Panc1 (cell line): Measurements from ENCODE around the gene PHOX2A.

Experiments used
- CTCF ChIP-seq: fragments of 450-650 bp; IDR thresholded peaks from 2 replicates; pipeline ENCODE4 v1.5.1; 2017; ENCODE audit warnings: mild to moderate bottlenecking
- POLR2AphosphoS5 ChIP-seq: IDR thresholded peaks from 2 replicates; pipeline ENCODE4 v1.6.1; 2012; ENCODE audit warnings: mild to moderate bottlenecking, low read depth, low read length, moderate library complexity
- REST ChIP-seq, 2 experiments: IDR thresholded peaks; 2 replicates each; pipeline ENCODE4 v1.6.1; 2011 to 2012; ENCODE audit warnings: low read depth in 2 of 2, control low read depth in 1 of 2, low read length in 1 of 2, mild to moderate bottlenecking in 1 of 2, moderate library complexity in 1 of 2; ENCODE audit not compliant: insufficient read depth in 1 of 2
- SIN3A ChIP-seq: IDR thresholded peaks from 2 replicates; pipeline ENCODE4 v1.6.1; 2012; ENCODE audit warnings: low read depth, mild to moderate bottlenecking, low read length, moderate library complexity, borderline replicate concordance; ENCODE audit not compliant: insufficient read depth

DNA sequence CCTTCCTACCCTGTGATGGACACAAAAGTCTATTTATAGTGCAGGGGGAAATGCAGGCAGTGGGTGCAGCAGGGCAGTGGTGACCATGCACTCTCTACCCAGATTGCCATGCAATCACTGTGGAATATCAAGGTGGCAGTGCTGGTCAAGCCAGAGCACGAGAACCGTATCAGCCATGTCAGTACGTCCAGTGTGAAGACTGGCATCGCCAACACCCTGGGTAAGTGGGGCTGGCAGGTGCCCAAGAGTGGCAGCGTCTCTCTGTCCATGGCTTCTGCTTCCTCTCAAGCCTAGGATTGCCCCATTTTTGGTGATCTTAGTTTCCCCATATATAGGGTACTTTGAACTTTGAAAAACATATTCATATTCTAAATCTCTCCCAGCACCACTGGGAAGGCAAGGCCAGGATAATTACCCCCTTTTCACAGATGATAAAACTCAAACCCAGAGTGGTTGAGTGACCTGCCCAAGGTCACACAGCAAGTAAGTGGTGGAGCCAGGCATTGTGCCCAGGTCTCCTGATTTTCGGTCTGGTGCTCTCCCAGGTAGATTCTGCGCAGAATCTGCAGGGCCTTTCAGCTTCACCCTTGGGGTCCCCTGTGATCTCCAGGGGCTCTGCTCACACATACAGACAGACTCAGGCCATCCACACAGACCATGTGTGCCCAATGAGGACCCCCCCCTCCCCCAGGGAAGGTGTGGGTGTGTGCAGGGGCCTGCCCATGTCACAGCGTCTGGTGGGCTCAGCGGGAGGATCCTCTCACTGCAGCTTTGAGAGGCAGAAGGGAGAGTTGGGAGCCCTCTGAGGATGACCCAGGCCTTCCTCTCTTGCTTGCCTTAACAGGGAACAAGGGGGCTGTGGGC is 12.3 kb downstream of the PHOX2A start:
- no peak for TF ChIP-seq REST (IDR thresholded peaks at IDR 0.05; ENCODE audit: insufficient read depth in 1 of 2, low read depth in 2 of 2, low read length in 1 of 2)
- no peak for TF ChIP-seq CTCF
- no peak for TF ChIP-seq POLR2AphosphoS5
- no peak for TF ChIP-seq SIN3A
